AG08395 (cell line): ENCODE measurements around the gene SLX4.
A peak's percentile ranks its signal among the peaks of the same experiment; 100 is the strongest.

Experiments used
- DNase-seq: peaks from one replicate; pipeline ENCODE4 v3.0.0; 2012; ENCODE audit warnings: mixed read lengths, low spot score

Gene SLX4

DNA sequence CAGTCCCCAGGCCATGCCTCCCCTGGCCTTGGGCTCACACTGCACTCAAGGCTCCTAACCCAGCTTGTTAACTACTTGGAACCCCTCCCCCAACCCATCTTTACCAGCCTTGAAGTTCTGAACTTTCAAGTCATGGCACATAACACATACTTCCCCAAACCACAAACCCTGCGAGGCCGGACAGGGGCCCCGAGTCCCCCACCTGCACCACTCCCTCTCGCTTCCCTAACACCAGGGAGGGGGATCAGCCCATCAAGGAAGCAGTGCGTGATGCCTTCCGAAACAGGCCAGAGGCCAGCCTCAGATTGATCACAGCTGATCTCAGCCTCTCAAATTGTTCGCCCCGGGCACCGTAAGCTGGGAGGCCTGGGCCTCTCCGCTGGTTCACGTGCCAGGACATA is 31.2 kb downstream of the SLX4 start:
- peak; percentile 4 for DNase-seq

DNA sequence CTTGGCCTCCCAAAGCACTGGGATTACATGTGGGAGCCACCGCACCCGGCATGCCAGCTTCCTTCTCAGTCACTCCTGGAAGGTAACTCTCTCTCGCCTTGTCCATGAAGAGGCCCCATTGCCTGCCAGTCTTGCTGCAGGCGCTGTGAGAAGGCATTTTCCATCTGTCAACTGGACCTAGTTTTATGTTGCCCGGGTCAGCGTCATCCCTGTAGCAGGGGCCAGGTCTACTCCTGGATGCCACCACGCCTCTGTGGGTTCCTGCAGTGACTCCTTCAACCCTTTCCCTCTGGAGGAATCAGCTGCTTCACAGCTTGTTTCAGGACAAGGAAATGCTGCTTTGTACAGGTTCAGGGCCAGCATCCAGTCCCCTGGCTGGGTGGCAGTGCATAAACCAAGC is 31.6 kb downstream of the SLX4 start:
- no peak for DNase-seq

DNA sequence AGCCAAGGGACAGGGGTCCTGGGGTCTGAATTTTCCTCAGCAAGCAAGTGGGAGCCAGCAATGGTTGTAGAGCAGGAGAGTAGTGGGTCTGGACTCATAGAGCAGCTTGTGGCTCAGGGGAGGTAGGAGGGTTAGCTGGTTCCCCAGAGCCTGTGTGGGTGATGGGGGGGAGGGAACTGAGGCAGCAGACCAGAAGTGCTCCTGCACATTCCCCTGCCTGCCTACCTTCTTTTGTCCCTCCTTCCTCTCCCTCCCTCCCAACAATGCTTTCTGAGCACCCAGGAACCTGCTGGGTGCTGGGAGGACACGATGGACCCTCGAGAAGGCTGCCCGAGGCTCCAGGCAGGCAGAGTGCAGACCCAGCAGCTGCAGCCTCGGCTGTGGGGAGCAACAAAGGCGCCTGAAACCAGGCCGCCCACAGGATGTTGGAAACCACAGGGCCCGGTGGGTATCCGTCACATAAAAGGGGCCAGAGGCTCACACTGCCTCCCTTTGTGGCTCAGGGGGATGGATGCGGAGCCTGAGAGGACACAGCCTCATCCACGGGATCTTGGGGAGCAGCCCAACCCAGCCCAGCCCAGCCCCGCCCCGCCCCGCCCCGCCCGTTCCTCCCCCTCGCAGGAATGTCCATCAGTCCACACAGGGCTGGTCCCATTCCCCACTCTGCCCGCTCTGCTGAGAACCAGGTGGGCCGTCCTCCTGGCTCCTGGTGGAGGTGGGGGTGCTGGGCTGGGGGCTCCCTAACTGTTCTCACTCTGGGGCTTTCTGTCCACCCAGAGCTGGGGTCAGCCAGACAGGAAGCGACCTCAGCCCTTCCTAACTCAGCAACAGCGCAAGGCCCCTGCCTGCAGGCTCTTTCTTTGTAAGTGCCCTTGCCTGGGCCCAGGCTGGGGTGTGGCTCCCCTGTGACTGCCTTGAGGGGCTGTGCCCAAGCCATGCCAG is 32.5 kb downstream of the SLX4 start:
- DNase-seq, result peak; percentile 46

DNA sequence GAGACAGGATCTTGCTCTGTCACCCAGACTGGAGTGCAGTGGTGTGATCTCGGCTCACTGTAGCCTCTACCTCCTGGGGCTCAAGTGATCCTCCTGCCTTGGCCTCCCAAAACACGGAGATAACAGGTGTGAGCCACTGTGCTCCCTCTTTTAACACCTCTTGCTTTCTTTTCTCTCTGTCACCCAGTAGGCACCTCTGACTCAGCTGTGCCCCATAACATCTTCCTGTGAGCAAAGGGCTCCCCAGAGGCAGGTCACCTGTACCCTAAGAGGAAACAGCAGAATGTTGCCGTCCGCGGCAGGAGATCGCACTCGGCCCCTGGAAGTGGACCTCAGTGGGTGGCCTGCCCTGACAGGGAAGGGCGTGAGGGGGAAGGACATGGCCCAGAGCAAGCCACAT is 33.3 kb downstream of the SLX4 start:
- DNase-seq, result no peak

DNA sequence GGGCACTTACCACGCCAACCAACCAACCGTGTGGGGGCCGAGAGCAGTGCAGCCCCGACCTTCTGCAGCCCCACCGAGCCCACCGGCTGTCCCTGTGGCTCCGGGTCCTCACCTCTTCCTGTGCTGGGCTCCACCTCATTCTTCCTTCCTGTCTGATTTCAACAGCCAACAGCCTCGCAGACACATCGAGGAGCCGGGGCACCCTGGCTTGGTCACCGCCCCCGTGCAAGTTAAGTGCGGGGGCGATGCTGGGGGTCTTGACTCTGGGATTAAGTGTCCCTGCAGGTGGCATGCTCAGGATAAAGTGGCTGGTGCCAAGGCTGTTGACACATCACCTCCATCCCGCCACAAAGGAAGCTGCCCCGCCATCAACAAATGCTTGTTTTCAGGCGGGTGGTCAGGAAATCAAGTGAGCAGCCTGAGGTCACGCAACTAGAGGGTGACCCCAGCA is 34.1 kb downstream of the SLX4 start, which contains the start of gene NLRC3:
Gene NLRC3, minus strand, starts transcription at position 102 of the 451 bp plus-strand sequence. CDS start 12,367 bp downstream, outside the sequence.
- no peak for DNase-seq

DNA sequence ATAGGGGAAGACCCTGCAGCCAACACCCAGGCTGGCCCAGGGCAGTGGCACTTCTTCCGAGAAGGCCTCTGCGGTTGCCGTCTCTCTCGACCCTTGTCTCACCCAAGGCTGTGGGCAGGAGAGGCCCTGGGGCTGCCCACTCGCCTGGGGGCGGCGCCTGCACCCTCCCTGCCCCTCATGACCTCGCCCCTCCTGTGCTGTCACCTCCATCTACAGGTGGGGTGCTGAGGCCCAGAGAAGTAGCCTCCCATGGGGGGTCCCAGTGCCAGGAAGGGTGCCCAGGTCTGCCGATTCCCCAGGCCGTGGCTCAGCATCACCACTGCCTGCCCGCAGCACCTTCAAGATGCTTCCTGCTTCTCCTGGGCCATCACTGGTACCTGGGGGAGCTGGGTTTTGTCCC is 35.2 kb downstream of the SLX4 start:
- DNase-seq, result no peak

DNA sequence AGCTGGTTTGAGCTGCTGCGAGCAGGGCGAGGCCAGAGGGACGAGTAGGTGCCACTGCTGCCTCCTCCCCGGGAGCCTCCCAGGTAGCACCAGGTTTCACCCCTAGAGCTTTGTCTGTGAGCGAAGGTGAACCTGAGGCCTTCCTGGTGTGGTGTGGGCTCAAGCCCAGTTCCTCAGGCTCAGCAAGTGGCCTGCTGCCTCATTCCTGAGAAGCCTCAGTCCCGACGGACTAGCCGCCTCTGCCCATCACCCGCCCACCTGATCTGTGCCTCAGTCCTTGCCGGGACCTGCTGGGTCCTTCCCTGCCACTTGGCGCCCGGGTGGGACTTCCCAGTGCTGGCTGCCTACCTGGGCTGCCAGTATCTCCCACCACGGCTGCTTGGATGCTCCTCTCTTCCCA is 35.9 kb downstream of the SLX4 start:
- no peak for DNase-seq

DNA sequence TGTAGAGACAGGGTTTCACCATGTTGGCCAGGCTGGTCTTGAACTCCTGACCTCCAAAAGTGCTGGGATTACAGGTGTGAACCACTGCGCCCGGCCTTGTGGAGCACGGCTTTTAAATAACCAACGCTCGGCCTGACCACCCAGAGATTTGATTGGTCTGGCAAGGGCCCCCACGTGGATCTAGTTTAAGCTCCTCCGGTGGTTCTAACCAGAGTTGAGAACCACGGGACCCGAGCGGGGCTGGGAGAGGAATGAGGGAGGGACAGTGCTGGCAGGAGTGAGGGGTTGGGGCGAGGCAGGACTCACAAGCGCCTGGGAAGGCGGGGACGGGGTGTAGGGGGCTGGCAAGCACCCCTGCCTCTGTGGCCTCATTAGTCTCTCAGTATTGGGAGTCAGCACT is 37.2 kb downstream of the SLX4 start:
- no peak for DNase-seq

DNA sequence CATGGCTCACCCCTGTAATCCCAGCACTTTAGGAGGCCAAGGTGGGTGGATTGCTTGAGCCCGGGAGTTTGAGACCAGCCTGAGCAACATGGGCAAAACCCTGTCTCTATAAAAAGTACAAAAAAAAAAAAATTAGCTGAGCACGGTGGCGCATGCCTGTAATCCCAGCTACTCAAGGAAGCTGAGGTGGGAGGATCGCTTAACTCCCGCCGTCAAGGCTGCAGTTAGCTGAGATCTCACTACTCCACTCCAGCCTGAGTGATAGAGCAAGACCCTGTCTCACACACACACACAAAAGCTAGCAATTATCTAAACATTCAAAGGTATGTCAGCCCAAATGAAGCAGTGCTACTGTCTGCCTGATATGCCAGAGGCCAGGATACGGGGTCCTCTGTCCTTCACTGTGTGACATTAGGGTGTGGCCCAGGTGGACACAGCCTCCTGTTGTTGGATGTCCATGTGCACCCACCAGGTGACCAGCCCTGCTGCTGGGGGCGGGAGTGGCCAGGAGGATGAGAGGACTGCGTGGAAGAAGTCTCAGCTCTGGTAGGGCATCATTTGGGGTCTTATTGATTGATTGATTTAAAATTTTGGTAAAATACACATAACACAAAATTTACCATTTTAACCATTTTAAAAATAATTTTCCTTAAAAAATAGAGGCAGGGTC is 38.1 kb downstream of the SLX4 start:
- no peak for DNase-seq

DNA sequence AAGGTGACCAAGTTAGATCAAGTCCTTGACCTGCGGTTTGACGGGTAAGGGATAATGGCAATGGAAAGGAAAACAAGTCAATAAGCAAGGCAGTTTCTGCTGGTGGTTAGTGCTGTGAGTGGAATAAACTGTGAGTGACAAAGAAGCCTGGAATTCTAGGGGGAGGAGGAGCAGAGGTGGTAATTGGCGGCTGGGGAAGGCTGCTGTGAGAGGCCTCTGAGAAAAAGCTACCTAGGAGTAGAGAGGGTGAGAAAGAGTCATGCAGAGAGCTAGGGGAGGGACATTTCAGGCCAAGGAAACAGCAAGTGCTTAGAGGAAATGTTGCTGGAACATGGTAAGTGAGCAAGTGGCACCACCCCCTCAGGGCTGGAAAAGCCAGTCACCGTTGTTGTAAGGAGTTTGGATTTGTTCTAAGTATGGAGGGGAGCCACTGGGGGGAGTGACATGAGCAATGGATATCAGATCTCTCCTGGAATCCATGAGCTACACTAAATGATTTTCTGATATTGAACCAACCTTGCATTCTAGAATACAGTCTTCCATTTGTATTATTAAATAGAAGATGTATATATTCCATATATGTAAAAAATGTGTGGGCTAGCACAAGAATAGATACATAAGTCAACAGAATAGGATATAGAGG is 40.9 kb downstream of the SLX4 start:
- DNase-seq, result no peak

DNA sequence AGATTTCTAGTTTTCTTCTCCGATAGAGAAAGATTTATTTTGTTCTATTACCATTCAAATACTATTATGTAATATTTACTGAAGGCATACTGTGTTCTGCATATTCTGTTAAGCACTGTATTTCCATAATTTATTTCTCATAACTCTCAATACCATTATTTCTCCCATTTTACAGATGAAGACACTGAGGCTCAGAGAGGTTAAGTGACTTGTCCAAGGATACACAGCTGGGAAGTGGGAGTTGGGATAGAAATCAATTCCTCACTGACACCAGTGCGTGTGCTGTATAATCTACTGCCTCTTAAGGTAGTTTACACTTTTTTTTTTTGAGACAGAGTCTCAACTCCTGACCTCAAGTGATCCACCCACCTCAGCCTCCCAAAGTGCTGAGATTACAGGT is 41.6 kb downstream of the SLX4 start:
- DNase-seq, result no peak

DNA sequence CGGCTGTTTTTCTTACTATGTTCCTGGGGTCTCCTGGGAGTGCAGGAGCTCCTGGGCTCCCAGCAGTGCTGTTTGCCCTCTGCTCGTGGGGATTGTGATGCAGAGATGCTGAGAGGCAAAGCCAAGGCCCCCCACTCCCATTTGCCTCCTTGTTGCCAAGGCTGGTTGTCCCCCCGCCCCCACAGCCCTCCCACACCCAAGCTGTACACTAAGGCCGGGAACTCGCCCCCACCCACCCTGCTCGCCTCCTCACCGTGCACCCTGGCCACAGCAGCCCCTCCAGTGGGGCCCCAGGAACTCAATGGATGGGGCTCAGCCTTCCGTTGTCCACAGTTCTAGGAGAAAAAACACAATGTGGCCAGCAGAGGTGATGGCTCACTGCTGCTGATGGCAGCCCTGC is 44.4 kb downstream of the SLX4 start:
- no peak for DNase-seq

DNA sequence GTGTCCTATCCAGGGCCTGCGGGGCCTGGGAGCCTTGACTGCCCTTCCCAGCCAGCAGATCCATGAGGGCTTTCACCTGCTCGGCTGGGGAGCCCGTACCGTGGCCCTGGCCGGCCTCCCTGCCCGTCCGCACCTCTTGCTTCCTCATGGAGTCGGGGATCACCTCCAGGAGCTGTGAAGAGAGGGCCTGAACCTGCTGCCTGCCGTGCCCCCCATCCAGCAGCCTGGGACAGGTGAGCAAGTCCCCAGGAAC is 46.6 kb downstream of the SLX4 start:
- no peak for DNase-seq

DNA sequence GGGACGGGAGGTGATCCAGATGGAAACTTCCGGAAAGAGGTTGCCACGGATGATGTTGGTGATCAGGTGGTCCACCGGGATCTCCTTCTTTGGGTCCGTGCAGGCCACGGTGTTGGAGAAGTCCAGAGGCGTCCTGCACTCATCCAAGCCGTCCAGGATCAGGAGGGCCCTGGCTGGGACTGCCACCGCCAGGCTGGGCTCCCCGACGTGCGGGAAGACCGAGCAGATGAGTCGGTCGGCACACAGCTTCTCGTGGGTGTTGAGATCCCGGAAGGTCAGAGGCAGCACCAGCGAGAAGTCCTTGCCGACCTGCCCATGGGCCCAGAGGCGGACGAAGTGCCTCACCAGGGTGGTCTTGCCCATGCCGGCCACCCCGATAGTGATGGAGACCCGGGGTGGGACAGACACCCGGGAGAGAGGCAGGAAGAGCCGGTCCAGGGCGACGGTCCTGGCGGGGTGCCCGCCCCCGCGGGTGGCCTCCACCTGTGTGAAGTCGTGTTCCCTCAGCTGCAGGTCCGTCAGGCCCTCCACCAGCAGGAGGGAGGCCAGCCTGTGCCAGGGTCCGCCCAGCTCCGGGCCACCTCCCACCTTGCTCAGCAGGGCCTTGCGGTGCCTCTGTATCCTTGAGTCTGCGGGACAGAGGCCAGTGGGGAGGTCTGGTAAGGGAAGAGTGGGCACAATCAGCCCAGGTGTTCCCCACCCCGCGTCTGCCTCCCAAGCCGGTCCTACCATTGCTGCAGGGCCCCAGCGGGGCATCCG is 47.1 kb downstream of the SLX4 start:
- no peak for DNase-seq

DNA sequence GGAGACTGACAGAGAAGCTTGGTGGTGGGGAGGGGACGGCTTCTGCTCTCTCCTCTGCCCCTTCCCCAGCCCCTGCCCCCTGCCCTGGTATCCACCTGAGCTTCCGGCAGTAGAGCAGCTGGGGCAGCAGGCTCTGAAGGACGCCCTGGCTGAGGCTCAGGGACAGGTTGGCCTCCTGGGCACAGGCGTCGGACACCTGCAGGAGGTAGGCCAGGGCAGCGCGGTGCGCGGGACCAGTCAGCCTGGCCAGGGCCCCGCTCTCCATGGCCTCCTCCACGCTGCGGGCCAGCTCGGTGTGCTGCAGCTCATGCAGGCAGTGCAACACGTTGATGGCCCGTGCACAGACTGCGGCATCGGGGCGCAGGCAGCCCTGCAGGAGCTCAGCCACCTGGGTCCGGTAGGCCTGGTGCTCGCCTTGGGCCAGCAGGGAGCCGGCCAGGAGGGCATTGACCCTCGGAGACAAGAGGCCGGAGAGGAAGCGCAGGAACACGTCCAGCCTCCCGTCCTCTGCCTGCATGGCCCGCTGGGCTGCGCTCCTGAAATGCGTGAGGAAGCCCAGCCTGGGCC is 48.4 kb downstream of the SLX4 start:
- no peak for DNase-seq

DNA sequence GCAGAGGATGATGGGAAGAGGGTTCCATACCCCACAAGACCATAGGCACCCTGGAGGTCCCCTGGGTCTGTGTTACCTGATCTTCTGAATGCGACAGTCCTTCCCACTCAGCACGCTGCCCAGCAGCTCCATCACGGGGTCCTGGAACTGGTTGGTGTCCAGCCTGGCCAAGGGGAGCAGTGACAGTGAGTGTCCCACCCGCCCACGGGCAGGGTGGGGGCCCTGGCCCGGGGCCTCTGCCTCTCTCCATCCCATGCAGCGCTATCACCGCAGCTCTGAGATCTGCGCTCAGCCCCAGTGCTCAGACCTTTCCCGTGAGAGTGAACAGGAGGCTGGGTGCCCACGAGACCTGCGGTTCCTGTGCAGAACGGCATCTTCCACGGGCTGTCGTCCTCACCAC is 49.8 kb downstream of the SLX4 start:
- no peak for DNase-seq

DNA sequence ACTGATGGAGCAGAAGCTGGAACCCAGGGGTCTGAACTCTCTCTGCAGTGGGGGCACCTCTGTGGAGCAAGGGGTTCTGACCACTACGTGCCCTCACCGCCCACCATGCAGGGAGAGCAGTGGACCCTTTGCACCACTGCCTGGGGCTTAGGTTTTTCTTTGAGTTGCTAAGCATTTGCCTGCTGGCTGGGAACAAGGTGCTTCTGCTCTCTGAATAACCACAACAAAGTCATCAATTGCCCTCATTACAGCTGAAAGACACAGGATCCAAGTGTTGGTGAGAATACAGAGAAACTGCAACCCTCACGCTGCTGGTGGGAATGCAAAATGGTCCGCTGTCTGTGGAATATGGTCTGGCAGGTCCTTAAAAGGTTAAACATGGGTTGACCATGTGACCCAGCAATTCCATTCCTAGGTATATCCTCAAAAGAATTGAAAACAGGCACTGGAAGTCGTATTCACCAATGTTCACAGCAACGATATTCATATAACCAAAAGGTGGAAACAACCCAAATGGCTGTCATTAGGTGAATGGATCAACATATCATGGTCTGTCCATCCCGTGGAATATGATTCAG is 57.0 kb downstream of the SLX4 start:
- DNase-seq, result no peak

DNA sequence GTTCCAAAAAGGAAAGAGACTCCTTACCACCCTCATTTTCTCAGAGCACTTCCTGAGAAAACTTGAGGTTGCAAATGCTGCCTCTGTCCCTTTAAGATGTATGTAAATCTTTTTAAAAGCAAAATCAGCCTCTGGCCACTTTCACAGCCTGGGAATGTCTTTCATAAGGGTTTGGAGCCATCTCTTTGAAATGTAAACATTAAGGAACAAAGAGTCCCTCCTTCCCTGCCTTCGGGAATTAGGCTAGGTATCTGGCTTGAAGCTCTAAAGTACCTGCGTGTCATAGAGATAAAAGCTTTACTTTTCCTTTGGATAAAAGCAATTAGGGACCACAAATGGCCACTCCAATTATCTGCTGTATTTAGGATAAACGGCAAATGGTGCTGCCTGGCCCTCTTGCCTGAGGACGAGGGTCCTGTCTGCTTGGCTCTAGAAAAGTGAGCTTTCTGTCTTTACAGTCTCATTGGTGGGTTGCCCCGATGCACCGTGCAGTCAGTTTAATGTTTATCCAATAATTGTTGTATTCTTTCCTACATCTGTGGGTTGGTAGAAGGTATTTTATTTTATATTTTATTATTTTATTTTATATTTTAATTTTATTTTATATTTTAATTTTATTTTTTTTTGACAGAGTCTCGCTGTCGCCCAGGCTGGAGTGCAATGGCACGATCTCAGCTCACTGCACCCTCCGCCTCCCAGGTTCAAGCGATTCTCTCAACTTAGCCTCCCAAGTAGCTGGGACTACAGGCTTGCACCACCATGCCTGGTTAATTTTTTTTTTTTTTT is 58.1 kb downstream of the SLX4 start:
- DNase-seq, result no peak

DNA sequence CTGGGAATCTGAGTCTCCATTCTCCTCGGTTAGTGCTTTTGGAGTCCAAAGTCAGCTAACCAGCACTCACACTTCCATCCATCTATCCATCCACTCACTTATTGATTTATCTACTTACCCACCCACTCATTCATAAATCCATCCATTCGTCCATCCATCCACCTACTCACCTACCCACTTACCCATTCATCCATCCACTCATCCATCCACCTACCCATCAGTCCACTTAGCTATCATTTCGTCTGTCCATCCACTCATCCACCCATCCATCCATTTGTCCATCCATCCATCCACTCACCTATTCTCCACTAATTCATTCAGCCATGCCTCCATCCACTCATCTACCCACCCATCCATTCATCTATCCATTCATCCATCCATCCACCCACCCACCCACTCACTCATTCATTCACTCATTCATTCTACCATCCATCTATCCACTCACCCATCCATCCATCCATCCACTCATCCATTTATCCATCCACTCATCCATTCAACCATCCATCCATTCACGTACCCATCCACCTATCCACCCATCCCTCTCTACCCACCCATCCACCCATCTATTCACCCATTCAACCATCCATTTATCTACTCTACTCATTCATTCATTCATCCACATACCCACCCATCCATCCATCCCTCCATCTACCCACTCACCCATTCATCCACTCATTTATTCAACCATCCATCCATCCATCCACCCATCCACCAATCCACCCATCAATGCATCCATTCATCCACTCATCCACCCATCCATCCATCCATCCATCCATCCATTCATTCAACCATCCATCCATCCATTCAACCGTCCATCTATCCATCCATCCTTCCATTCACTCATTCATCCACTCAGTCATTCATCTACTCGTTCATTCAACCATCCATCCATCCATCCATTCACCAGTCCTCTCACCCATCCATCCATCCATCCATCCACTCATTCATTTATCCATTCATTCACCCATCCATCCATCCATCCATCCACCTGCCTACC is 60.3 kb downstream of the SLX4 start:
- no peak for DNase-seq

DNA sequence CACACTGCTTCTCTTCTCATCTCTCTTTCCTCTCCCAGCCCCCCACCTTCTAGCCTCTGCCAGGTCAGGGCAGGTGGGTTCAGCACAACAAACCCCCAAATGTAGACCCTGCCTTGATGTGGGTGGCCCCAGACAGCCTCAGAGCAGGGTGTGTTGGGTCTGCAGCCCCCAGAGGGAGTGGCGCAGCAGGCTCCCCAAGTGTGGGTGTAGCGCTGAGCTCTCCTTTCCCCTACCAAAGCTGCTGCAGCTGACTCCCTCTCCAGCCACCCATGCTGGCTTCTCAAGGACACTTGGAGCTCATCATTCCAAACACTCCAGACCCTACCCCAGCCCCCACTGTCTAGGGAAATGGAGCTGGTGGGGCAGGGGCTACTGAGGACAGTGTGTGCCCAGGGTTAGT is 61.5 kb downstream of the SLX4 start:
- no peak for DNase-seq
